Kasumi-1 (cell line): Measurements from ENCODE around the gene SNCB.

ENCODE experiments used
- DNase-seq, 2 experiments: peaks; one replicate each; lab custom pipeline; 2025; lab: John Stamatoyannopoulos, UW

Gene SNCB

DNA sequence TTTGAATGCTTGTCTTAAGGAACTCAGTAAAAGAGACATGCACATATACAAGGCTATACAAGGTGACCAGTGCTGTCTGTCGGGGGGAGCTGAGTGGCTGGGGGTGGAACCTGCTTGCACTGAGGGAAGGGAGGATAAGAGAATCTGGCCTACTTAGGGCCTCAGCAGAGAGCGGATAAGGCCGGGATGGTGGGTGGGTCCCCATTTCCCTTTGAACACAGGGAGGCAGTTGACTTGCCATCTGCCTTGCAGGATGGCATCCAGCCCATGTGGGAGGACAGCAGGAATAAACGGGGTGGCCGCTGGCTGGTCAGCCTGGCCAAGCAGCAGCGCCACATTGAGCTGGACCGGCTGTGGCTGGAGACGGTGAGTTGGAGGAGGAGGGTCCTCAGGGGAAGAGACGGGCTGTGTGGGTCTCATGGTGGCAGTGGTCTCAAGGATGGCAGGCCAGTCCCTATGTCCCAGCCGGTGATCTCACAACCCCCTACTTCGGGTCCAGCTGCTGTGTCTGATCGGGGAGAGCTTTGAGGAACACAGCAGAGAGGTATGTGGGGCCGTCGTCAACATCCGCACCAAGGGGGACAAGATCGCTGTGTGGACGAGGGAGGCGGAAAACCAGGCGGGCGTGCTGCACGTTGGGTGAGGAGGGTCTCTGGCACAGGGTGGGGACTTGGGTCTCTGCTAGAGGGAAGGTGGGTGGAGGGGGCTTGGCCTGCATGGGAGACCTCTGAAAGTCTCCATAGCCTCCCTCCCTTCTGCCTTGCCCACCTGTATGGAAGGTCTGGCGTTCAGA lies 14.7 kb upstream of the SNCB start:
- DNase-seq: no peak

DNA sequence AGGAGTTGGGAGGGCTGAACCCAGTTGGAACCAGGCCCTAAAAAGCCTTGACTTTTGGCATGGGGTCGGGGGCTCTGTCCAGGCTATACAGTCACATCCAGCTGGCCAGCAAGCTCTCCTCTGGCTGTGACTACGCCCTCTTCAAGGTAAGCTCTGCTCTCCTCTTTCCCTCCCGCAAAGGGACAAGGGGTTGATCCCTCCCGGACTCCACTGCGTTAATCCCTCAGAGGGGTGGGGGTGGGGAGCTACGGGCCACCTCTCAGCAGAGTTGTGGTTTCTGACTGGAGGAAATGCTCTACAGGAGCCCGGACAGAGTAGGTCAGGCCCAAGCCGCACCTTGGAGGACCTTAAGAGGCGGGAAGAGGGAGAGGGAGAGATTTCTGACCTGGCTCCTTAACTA lies 14.0 kb upstream of the SNCB start:
- no peak for DNase-seq

DNA sequence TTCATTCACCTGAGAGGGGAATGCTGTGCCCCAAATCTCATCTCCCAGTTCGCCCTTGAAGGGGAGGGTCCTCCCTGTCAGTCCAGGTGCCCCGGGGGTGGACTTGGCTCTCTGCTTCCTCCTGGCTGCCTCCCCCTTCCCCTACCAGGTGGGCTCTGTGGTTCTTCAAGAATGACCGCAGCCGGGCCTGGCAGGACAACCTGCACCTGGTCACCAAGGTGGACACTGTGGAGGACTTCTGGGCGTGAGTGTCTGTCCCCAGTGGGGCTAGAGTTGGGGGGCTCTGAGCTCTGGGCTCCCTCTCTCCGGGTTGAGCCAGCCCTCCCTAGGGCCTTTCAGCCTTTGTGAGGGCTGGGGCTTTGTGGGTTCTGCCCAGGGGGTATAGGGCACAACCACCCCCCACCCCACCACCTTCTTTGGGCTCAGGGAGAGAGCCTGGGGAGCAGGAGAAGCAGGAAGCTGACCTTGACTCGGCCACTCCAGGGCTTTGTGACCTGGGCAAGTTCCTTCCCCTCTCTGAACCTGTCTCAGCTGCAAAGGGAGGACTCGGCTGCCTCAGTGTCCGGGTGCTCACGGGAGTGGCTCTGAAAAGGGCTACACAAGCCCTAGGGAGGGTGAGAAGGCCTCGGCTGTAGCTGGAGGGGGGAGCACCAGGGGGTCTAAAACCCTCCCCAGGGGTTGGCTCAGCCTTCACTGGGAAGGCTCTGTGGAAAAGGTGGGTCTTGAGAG lies 13.3 kb upstream of the SNCB start:
- no peak for DNase-seq

DNA sequence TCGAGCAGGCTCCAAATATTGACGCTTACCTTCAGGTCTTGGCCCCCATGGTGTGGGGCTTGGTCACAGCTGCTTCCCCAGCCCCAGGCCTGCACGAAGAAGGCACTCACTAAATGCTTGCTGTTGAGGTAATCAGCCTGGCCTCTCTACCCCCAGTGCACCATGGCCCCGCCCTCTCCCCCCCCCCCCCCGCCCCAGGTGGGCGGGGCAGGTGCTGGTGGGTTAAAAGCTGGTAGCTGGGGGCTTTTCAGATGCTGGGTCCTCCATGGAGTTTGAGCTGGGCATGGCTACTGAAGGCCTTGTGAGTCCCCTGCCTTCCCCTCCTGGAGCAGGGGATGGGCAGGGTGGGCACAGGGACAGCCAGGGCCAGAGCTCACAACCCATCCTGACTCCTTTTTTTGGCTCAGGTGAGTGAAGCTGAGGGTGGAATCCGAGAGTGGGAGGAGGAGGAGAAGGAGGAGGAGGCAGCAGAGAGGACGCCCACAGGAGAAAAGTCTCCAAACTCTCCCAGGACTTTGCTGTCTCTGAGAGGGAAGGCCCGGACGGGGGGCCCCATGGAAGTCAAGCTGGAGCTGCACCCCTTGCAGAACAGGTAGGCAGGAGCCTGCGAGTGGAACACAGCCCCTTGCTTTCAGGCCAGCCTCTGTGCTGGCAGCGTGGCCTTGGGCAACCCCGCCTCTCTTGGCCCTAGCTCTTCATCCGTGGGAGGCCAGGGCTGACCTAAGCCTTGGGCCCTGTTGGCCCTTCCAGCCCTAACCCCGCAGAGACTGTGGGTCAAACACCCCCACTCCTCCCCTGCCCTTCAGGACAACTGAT lies 12.5 kb upstream of the SNCB start:
- no peak for DNase-seq

DNA sequence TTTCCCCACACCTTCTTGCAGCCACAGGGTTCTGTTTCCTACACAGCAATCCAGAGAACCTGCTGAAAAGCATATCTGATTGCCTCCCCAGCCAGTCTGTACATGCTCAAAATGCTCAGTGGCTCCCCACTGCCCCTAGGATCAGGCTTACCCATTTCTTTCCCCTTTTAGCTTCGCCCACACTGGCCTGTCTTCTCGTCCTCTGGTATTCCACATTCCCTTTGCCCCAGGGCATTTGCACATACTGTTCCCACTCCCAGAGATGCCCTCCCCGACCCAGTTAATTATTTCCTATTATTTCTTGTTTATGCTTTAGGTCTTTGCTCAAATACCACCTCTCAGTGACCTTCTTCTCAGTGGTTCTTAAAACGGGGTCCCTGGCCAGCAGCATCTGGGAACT lies 10.3 kb upstream of the SNCB start:
- DNase-seq: no peak

DNA sequence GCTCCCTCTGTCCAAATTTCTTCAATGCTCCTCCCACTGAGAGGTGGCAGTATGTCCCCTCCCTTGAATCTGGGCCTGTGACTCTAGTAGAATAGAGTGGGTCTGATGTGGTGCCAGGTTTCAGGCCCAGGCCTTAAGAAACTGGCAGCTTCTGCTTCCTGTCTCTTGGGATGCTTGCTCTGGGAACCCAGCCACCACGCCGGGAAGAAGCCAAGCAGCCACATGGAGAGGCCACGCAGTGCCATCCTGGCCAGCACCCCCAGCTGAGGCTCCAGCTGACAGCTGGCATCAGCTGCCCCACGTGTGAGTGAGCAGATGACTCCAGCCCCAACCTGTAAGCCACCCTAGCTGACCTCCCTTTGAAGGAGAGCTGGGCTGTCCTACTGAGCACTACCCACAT lies 9.6 kb upstream of the SNCB start:
- no peak for DNase-seq

DNA sequence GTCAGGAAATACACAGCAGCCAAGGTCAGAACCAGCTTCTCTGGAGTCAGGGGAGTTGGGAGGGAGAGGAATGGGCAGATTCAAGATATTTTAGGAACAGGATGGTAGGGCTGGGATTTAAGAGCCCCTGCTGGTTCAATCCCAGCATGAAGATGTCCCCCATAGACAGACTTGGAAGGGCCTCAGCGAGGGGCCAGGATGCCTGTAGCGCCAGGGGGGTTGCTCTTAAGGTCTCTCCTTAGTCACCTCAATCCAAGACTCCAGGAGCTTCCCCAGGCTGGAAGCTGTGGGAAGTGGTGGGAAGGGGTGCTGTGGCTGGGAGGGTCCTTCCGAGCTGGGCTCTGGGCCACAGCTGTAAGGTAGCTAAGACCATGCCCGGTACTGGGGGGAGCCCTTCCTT lies 8.9 kb upstream of the SNCB start:
- no peak for DNase-seq

DNA sequence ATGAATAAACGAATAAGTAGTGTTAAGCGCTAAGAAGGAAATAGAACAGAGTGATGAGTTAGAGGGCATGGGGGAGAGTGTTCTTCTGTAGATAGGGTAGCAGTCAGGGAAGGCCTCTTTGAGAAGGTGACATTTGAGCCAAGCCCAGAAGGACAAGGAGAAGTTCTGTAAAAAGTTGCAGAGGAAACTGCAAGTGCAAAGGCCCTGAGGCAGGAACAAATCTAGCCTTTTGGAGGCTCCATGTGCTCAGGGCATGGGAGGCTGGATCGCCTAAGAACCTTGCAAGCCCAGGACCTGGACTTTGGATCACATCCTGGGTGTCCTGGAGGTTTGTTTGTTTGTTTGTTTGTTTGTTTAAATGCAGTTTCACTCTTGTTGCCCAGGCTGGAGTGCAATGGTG lies 8.1 kb upstream of the SNCB start:
- no peak for DNase-seq

DNA sequence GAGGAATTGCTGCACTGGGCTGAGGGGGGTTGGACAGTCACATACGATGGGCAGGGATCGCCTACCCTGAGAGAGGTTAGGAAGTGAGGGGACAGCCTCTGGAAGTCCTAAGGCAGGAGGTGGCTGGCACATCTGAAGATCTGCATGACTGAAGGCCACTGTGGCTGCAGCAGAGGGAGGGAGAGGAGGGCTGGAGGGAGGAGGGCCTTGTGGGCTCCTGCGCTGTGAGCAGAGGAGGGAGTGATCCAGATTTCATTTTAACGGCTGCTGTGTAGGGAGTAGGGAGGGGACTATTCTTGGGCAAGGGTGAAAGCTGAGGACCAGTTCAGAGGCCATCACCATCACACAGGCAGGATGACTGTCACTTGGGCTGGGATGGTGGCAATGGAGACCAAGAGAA lies 7.2 kb upstream of the SNCB start:
- no peak for DNase-seq

DNA sequence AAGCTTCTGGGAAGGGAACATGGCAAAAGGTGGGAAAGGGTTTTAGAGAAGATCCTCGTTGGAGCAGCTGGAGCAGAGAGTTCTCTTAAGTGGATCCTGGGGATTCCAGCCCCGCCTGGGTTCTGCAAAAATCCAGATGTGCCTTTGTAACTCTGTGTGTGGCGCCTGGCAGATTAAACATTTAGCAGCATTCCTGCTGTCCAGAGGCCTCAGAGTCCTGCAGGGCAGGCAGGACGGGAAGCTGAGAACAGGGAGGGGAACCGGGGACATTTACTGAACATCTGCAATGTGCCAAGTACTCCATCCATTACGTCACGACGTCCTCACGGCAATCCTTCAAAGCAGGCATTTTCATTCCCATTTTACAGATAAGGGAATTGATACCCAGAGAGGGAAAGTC lies 6.1 kb upstream of the SNCB start:
- DNase-seq: no peak

DNA sequence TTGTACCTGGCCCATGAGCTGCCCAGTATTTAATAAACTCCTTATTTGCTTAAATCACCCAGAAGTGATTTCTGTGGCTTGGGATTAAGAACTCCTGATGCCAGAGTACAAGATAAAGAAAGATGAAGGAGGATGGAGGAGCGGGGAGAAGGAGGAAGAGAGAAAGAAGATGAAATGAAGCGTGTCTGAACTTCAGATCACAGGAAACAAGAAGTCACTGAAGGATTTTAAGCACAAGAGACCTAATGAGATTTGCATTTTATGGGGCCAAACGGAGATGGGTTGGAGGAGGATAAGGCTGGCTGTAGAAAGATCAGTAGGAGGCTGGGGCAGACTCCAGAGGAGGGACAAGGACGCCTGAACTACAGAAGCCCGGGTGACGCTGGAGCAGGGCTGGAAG lies 3.3 kb upstream of the SNCB start:
- DNase-seq: no peak

DNA sequence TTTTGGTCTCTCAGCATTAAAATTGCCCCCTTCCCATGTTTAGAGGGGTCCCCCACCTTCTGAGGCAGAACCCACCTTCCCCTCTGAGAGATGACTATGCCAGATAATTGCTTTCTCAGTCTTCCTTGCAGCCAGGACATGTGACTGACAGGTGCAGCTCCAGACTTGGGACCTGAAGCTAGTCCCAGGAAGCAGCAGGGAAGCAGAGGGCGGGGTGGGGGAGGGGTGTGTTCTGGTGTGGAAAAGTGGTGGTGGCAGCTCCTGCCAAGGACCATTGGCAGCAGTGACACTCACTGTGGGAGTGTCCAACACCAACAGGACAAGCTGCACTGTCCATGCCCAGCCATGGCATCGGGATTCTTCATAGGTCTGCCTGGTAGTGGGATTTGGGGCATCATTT lies 2.4 kb upstream of the SNCB start:
- no peak for DNase-seq

DNA sequence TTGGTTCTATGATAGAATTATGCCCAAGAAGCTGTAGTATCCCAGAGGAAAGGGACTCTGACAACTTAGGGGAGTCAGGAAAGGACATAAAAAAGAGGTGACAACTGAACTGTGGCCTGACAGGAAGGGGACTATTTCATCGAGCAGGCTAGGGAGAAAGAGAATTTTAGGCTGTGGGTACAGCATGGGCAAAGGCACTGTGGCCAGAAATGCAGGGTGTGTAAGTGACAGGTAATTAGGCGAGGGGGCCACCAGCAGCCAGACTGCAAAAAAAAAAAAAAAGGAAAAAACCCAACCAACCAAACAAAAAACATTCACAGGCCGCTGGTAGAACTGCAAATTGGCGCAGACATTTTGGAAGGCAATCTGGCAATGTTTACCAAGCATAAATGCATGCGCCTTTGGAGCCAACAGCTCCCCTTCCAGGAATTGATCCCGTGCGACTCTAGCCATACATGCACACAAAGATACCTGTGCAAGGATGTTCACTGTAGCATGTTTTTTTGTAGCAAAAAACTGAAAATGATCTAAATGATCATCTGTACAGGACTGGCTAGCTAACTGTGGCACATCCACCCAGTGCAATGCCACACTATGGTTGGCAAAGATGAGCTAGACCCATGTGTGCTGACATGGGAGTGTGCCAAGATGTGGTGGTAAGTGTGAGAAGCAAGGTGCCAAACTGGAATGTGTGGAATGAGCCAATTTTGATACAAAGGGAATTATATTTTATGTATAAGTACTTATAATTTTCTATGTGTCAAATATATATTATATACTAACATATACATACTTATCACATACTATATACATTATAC lies 1.3 kb upstream of the SNCB start:
- no peak for DNase-seq

DNA sequence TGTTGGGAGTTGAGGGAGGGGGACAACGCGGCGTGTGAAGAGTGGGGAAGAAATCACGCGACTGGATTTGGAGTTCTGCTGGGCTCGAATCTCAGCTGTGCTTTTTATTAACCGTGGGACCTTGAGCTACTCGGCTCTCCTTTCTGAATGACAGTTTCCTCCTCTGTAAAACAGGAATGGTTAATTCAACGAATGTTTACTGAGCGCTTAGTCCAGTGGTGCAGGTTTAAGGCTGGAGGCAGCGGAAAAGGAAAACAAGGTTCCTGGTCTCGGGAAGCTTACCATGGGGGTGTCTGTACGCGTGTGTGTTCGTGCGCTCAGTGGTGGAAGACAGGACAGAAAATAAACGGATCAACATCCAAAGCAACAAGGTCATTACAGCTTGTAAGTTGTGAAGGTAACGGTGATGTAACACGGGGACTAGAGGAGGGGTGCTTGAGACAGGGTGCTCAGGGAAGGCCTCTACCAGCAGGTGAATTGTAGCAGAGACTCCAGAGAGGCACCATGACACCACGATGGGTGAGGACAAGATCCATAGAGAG lies 418 bp upstream of the SNCB start:
- DNase-seq: no peak

DNA sequence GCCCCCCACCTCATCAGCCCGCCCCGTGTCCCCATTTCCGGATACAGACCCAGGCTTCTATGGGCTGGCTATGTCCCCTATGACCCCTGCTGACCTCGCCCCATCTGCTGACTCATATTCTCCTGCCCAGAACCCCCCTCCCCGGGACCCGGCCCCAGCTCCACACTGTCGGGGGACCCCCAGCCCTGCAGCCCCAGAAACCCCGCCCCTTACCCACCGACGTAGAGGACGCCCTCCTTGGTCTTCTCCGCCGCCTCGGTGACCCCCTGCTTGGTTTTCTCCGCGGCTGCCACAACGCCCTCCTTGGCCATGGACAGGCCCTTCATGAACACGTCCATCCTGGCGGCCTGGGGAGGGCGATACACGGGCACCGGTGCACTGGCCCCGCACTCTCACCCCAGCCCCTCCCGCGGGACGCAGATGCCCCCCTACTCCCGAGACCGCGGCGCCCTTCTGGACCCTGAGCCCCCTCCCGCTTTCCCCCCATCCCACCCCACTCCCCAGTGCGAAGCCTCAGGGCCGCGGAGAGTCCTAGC lies 949 bp downstream of the SNCB start:
- no peak for DNase-seq

DNA sequence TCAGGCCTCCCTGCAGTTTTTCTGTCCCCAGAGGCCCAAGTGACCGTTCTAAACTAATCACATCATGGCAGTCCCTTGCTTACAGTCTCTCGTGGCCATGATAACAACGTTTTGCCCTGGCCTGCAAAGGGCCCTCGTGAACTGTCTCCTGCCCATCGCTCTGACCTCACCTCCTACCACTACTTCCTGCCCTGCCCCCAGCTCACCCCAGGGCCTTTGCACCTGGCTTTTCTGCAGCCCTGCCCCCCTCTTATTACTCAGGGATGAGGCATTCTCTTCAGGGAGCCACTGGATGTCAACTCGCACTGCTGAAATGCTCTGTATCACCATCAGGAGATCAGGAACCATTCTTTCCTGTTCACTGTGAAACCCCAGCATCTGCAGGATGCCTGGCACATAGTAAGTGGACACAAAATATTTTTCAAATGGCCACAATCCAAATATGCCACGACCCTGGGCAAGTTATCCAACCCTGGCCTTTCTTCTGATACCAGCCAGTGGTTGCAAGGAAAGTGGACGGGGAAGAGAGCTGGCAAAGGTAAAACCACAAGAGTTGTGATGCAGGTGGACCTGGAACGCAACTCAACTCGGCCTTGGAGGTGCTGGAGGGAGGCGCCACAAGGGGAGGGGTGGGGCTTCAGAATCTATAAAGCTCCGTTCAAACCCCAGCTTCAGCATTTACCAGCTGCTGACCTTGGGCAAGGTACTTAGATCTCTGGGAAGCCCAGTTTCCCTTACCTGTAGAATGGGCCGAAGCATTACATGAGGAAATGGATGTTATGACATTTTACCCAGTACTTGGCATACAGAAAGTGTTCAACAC lies 1.7 kb downstream of the SNCB start:
- DNase-seq: no peak

DNA sequence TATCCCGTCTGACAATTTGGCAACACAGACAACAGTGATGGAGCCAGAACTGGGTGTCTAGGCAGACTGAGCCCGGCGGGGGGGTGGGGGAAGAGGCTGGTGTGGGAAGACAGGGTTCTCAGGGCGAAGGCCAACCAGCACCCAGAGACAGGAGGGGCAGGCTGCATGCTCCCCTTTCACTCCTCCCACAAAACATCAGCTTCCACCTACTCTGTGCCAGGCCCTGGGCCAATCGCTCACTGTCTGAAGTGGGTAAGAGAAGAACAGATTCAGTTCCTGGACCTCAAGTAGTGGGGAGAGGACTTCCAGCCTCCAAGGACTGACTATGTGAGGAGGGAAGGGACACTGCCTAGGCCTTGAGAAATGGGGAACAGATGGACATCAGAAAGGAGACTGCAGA lies 2.8 kb downstream of the SNCB start:
- no peak for DNase-seq

DNA sequence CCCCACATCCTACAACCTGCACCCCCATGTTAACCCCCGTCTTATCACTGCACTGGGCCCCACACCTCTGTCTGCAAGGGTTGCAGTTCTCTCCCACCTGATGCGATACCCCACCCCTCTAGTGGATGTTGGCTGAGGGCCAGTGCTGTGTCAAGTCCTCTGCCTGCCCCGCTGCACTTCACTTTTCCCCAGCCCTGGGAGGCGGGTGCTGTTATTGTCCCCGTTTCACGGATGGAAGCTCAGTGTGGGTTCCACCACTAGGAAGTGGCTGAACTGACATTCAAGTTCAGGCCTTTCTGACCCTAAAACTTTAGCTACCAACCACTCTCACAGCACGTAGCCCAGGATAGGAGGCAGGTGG lies 3.5 kb downstream of the SNCB start:
- no peak for DNase-seq

DNA sequence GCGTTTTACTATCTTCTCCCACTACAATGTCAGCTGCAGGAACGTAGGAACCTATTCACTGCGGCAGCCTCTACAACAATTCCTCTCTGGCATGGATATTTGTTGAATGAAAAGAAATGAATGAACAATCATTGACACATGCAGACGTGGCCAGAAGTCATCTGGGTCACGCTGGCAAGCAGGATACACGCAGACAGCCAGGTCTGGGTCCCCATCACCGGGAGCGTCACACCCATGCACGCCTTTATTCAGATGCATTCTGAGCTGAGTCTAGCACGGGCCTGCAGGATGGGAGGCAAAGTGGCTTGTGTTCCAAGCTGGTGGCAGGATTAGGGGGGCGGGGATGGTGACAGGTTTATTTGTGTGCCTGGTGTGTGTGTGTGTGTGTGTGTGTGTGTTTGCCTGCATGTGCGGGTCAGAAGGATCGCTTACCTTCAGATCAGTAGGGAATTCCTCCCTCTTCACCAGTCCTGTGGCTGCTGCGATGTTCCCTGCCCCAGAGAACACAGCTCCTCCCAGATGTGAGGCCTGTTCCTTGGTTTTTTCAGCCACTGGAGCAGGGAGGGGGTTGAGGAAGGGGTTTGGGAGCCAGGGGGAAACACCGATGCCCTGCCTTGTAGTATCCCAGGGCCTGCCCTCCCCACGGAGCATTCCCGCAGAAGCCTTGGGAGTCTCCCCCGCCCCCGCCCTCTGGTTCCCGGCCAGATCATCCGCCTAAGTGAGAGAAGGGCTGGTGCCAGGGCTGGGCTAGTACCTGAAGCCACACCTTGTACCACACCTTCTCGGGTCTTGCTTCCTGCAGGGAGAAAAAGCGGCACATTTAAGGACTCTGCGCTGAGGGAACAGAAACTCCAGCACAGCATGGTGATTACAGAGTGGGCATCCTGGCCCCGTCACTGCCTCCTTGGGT lies 4.1 kb downstream of the SNCB start:
- DNase-seq: no peak

DNA sequence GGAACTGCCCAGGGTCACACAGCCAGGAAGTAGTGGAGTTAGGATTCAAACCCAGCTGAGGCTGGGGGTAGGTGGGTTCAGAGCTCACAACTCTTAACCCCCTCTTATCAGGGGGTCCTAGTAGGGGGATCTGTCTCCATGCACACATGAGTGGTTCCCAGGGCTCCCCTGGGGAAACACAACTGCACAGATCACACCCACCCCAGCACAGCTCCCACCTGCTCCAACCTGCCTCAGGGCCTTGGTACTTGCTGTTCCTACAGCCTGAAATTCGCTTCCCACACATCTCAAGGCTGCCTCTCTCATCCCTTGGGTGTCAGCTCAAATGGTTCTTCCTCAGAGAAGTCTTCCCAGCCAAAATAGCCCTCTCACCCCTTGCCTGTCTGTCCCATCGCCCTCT lies 4.8 kb downstream of the SNCB start:
- DNase-seq: no peak
